ENCODE measurements around the gene YEATS2.

YEATS2 gene

GRCh38 chr3:183844606-183845005 lies 147.0 kb downstream of the YEATS2 start:
- no peak for DNase-seq

GRCh38 chr3:183845090-183845489 lies 147.5 kb downstream of the YEATS2 start:
- no peak for DNase-seq

DNA sequence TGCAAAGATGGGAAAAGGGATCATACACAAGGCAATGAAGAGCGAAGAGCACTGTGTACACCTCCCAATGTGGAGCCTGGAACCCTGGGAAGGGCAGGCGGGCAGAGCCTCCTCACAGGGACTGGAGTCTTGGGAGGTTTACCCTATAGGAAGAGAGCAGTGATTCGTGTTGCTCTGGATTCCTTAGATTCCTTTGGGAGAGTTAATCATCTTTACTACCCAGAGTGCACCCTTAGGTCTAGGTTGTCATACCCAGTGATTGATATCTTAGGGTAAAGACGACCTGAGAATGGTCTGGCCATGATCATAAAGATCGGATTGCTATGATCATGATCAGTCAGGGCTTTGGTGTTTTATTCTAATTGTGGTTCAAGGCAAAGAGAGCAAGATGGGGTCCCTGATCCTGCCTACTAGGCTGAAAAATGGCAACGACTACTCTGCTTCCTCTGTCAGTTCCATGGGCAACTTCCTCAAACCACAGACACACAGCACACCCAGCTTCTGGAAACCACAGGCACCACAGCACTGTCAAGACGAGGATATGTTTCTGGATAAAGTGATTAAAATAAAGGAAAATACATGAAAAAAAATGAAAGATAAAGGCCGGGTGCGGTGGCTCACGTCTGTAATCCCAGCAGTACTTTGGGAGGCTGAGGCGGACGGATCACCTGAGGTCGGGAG lies 148.2 kb downstream of the YEATS2 start:
- DNase-seq: no peak

DNA sequence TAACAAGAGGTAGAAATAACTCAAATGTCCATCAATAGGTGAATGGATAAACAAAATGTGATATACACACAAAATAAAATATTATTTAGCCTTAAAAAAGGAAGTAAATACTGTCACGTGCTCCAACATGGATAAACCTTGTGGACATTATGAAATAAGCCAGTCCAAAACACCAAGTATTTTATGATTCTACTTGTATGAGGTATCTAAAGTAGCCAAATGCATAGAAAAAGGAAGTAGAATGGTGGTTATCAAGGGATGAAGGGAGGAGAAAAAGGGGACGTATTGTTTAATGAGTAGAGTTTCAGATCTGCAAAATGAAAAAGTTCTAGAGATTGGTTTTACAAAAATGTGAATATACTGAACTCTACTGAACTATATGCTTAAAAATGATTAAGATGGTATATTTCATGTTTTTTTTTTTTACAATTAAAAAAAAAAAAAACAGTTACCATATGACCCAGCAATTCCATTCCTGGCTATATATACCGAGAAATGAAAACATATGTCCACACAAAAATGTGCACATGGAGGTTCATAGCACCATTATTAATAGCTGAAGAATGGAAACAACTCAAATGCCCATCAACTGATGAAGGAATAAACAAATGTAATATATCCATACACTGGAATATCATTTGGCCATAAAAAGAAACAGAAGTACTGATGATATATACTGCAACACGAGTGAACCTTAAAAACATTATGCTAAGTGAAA lies 156.9 kb downstream of the YEATS2 start:
- no peak for DNase-seq

DNA sequence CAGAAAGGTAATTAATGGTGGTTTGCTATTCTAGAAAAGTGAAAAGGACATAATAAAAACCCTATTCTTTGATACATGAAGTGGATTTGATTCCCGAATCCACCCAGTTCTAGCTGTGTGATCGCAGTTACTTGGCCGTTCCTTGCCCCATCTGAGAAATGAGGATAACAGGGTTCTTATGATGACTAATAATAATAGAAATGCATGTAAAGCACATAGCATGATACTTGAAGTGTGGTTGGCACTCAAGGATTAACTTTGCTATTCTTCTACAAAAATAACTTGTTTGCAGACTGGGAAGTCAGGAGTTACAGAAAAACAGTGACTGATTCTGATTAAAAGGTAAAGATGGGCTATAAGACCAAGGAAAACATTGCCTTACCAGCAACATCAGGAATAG lies 160.3 kb downstream of the YEATS2 start:
- DNase-seq: no peak

Data from T-helper 1 cell (primary cell).